A673 (cell line): ENCODE data around the gene SMIM17.

Experiments used
- EZH2 ChIP-seq: fragments of 200-600 bp; sonication (generic); IDR thresholded peaks from 2 replicates; pipeline ENCODE4 v1.6.1; 2017; ENCODE audit warnings: borderline replicate concordance, low read depth, mild to moderate bottlenecking, mixed read lengths, antibody characterized with exemption, low read length; ENCODE audit not compliant: poor library complexity, severe bottlenecking
- TF ChIP-seq, protein P1 (sequence below): fragments of 300-800, 200-600 bp; sonication (generic); conservative IDR thresholded peaks from 2 replicates; pipeline ENCODE4 v1.5.1; 2017; ENCODE audit warnings: low read depth, mild to moderate bottlenecking, antibody characterized with exemption, low read length, moderate library complexity, mixed read lengths

- TF ChIP-seq, protein P1, sequence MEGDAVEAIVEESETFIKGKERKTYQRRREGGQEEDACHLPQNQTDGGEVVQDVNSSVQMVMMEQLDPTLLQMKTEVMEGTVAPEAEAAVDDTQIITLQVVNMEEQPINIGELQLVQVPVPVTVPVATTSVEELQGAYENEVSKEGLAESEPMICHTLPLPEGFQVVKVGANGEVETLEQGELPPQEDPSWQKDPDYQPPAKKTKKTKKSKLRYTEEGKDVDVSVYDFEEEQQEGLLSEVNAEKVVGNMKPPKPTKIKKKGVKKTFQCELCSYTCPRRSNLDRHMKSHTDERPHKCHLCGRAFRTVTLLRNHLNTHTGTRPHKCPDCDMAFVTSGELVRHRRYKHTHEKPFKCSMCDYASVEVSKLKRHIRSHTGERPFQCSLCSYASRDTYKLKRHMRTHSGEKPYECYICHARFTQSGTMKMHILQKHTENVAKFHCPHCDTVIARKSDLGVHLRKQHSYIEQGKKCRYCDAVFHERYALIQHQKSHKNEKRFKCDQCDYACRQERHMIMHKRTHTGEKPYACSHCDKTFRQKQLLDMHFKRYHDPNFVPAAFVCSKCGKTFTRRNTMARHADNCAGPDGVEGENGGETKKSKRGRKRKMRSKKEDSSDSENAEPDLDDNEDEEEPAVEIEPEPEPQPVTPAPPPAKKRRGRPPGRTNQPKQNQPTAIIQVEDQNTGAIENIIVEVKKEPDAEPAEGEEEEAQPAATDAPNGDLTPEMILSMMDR = no peak
- no peak for TF ChIP-seq EZH2
Measured at GRCh38 chr19:56687031-56687430, 44.1 kb downstream of the SMIM17 start.
